HG03097 (cell line): ENCODE results near the gene ACKR3.

ENCODE experiments used
- ATAC-seq: cut with Tn5 transposase; IDR thresholded peaks from one replicate; pipeline ENCODE4 v1.9.1; 2021; ENCODE audit not compliant: unreplicated experiment, low FRiP score

Gene ACKR3

GRCh38 chr2:236569573-236569973 is at the start of gene ACKR3:
TSS of gene ACKR3 (plus strand) at chr2:236569825. CDS start at chr2:236580466, 10,641 bp downstream.
- peak; percentile 70 for ATAC-seq

- no peak for ATAC-seq
These were observed 48.1 kb upstream of the ACKR3 start for GRCh38 chr2:236521556-236521955.

- no peak for ATAC-seq
These were observed 46.4 kb upstream of the ACKR3 start for GRCh38 chr2:236523249-236523648.

DNA sequence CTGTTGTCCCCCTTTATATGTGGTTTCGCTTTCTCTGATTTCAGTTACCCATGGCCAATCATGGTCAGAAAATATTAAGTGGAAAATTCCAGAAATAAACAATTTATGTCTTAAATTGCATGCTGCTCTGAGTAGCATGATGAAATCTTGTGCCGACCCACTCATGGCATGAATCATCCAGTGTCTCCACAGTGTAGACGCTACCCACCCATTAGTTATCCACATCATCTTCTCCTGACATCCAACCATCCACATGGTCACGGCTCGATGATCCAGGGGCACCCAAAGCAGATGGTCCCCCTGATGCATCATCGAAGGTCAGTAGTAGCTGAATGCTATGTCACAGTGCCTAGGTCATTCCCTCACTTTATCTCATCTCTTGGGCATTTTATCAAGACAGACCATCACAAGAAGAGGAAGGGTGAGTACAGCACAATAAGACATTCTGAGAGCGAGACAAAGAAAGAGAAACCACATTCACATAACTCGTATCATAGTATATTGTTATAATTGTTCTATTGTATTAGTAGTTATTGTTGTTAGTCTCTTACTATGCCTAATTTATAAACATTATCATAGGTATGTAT is 44.1 kb upstream of the ACKR3 start:
- ATAC-seq = no peak

DNA sequence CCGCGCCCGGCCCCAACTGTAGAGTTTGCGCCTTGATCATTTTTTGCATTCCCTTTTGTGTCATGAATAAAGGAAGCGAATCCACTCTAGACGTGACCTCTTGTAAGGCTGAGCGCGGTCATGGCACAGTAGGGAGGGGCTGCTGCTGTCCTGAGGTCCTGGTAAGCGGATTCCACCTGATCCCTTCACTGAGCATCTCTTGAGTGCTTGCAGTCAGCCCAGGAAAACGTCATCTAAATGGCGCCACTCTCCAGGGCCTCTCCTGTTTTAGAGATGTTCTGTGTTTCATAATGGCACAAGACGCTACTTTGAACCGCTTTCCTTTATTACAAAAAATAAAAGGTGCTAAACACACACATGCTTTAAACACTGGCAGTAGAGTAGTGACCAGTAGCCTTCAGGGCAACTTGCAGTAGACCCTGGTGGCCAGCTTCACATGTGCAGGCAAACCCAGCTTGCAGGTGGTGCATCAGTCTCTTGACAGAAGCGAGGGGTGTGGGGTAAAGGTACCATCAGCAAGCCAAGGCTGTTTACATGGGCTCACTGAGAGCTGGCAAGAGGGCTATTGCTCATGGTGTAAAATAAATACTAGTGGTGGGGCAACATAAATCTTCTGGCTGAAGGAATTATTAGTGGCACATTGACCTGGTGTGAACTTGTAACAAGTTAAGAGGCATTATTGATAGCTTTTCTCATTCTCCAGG is 43.0 kb upstream of the ACKR3 start:
- no peak for ATAC-seq

DNA sequence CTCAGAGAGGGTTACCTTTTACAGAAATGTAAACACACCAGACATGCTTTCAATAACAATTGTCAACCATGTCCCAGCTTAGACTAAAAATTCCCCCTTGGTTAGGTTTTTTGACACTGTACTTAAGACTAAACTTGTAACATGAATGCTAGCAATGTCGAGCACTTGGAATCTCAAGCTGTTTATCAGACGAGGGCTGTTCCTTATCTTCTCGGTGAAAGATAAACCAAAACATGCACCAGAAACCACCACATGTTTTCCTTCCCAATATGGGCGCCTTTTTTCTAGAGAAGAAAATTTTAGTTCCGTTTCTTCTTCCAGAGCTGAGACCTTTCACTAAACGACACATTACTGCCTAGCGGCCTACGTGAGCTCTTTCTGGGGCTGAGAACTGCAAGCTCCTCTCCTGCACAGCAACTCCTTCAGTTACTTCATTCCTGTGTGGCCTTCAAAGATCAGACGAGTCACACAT is 42.4 kb upstream of the ACKR3 start:
- ATAC-seq = no peak

DNA sequence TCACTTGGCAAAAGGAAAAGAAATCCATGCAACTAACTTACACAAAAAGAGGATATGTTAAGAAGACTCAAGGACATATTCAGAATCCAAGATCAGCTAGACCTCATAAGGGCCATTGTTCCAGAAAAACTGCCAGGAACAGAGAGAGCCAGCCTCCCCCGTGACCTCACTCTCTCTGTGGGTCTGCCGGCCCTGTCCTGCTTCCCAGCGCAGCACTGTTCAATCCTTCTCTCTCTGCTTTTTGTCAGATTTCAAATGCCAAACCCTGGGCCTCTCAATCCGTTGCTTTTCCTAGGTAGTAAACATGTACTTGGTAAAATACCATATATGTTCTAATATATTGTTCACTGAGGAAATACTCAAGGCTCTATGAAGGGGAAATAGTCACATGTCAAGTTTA is 40.0 kb upstream of the ACKR3 start:
- no peak for ATAC-seq

- no peak for ATAC-seq
These were observed 39.1 kb upstream of the ACKR3 start for GRCh38 chr2:236530512-236530911.

DNA sequence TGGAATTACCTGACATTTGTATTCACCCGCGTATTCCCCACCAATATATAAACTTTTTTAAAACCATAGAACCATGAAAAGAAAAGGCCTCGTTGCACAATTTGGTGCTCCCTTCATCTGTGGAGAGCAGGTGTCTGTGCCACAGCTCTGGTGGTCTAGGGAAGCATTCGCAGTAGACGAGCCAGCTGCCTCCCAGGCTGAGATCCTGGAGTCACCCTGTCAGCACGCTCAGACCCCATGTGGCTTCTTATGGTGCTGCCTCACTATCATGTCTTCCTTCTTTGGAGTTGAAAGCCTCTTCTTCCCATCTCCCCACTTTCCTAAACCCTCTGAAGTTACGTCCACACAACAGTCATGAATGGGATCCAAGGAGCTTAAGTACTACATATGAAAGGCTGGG is 38.4 kb upstream of the ACKR3 start:
- no peak for ATAC-seq

DNA sequence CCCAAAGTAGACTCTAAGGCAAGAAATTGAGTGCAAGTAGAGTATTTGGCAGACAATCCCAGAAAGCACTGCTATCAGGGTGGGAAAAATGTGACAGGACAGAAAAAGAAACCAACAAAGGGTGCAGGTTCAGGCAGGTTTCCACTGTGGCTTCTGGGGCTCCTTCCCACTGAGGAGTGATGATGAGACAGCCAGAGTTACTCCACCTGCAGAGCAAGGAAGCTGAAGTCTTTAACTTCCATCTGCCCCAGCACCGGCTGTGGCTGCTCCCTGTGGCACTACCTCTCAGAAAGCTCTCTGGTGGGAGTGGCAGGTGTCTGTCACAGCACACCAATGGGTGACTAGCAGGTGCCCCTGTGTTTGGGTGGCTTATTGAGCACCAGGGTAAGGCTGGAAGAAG is 37.6 kb upstream of the ACKR3 start:
- ATAC-seq = no peak

- ATAC-seq = no peak
These were observed 36.3 kb upstream of the ACKR3 start for GRCh38 chr2:236533343-236533742.

DNA sequence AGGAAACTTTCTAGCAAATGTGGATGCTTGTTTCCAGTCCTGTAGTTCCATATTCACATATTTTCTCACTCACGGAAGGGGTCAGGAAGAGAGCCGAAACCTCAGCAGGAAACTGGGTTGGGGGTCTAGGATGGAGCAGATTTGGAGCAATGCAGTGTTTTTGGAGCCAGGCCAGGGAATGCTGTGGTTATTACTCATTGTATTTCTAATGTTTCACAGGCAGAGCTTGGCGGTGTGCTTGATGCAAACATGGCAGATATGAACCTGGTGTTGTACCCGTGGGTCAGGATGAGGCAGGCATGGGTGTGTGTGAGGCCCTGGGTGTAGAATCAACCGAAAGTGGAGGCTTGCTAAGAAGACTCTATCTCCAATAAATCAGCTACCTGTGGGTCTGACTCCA is 34.6 kb upstream of the ACKR3 start:
- ATAC-seq = no peak

GRCh38 chr2:236536727-236537398 is 32.8 kb upstream of the ACKR3 start:
- peak; percentile 54 for ATAC-seq

DNA sequence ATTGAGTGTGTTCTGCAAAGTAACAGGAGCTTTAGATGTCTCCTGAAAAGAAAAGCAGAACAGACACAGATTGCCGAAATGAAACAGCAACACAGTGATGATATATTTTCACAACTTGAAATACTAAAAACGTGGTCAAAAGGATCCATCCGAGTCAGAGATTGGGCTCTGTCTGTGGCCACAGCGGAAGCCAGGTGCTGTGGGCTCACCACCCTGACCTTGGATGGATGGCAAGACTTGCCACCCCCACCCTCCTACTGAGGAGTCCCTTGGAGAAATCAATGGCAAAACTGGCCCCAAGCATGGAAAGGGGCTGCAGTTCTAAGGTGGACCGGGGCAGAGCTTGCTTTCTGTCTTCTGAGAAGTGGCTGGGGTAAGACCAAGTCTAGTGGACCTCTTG is 31.4 kb upstream of the ACKR3 start:
- ATAC-seq = no peak

- no peak for ATAC-seq
These were observed 28.5 kb upstream of the ACKR3 start for GRCh38 chr2:236541008-236541562.

- no peak for ATAC-seq
These were observed 25.3 kb upstream of the ACKR3 start for GRCh38 chr2:236544362-236544761.

GRCh38 chr2:236545248-236545658 is 24.4 kb upstream of the ACKR3 start:
- peak; percentile 40 for ATAC-seq

DNA sequence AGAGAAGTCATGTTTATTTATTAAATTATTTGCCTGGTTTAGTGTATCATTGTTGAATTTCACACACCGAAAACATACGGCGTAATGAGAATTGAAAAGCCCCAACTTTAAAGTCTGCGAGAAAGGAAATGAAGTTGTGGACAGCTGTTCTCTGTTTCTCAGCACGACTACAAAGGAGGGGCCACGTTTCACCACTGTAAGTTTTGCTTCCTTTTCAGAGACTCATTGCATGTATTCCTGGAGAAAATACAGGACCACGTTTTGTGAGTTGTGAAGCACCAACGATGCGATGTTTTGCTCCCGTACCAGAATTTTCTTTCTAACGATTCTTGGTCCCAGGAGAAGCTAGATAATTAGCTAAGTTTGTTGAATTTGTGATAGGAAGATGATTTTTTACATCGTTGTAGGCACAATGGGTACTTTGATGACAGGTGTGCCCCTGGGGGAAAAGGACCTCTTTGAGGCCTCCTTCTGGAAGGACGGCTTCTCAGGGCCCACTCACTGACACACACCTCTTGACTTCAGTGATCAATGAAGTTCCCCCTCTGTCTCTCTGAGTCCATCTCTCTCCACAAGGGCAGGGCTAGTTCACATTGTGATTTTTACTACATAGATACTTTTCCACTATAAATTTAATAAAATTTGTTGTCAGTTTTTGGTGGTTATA is 23.7 kb upstream of the ACKR3 start:
- peak; percentile 52 for ATAC-seq

DNA sequence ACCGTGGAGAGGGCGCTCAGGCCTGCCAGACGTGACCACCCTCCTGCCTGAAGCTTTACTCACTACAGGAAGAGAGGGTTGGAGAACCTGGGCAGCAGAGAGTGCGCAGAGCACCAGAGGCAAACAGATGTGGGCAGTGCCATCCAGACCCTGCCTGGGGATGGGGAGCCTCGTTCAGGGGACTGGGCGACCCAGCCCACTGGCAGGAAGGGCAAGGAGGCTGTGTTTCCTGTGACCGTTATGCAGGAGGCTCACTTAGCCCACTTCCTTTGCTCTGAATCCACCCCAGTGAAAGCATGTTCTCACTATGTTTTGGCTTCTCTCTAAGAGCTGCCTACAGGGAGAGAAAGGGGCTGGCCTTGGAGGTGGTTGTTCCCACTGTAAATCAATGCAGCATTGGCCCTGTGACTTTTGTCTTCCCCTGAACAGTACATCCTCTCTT is 23.0 kb upstream of the ACKR3 start:
- peak; percentile 27 for ATAC-seq

GRCh38 chr2:236547725-236548124 is 21.9 kb upstream of the ACKR3 start:
- ATAC-seq = no peak
